ENCODE data around the gene CIZ1.

The CIZ1 gene

DNA sequence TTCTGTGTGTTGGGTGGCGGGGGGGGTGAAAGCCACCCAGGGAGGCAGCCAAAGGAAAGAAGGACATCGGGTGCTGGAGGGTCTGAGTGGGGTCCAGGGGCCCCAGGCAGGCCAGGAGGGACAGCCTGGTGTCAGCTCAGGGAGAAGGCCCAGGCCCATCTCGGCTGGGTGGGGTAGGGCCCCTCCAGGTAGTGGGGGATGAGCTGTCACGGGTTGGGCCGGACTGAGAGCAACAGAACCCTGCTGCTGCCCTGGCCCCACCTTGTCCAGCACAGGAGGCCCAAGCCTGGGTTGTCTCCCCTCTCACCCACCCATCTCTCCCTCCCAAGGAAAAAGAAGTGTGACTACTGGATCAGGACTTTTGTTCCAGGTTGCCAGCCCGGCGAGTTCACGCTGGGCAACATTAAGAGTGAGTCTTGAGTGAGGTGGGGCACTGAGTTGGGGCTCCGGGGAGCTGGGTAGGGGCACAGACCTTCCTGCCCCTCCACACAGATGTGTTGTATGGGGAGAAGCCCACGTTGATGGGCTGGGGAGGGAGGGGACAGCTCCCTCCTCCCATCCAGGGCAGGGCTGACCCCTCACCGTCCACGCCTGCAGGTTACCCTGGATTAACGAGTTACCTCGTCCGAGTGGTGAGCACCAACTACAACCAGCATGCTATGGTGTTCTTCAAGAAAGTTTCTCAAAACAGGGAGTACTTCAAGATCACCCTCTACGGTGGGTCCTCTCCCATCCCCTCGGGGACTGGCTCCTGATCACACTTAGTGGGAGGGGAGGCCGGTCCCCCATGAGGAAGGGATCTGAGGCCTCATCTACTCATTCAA is 39.9 kb downstream of the CIZ1 start:
- DNase-seq = no peak
- Histone ChIP-seq H3K23ac (ENCODE audit: low read length in 2 of 2) (no peak overlapping the region), H3K27ac (ENCODE audit: low read length, poor library complexity, severe bottlenecking) (no peak overlapping the region), H3K18ac (ENCODE audit: low read depth in 1 of 2, low read length in 2 of 2) (no peak overlapping the region), H3K4me1 (ENCODE audit: control insufficient read depth, insufficient read depth, low read depth, low read length) (peaks cover 6% of the 10 kb centered on the region), H3K4me2 (ENCODE audit: low read length, poor library complexity, severe bottlenecking) (no peak overlapping the region), H2BK12ac (ENCODE audit: low read length in 2 of 2) (no peak overlapping the region), H3K9me3 (ENCODE audit: control insufficient read depth, low read length) (no peaks in the 10 kb centered on the region), H2BK120ac (ENCODE audit: low read depth, low read length) (no peak overlapping the region), H2BK15ac (ENCODE audit: low read depth, poor library complexity, severe bottlenecking) (no peak overlapping the region), H4K8ac (ENCODE audit: low read length) (no peak overlapping the region), H3K27me3 (ENCODE audit: control insufficient read depth in 1 of 2, insufficient read depth in 1 of 2, low read length in 2 of 2) (peaks cover 0 to 18% of the 10 kb centered on the region in 2 experiments), H3K9ac (ENCODE audit: low read length) (no peak overlapping the region), H3K14ac (ENCODE audit: low read length in 2 of 2) (no peak overlapping the region), H3K79me1 (replicated peaks; ENCODE audit: low read length, poor library complexity, severe bottlenecking) (no peaks in the 10 kb centered on the region), H2AFZ (ENCODE audit: low read depth, low read length) (no peak overlapping the region), H2AK5ac (ENCODE audit: low read length, severe bottlenecking) (no peak overlapping the region), H3K36me3 (ENCODE audit: control insufficient read depth in 1 of 2, insufficient read depth in 2 of 2, low read depth in 1 of 2, low read length in 2 of 2) (no peaks in the 10 kb centered on the region), H2BK5ac (ENCODE audit: low read depth, low read length, poor library complexity, severe bottlenecking) (no peak overlapping the region), H4K91ac (ENCODE audit: low read length) (no peak overlapping the region), H3K4me3 (ENCODE audit: insufficient read depth in 1 of 2, low read depth in 1 of 2, low read length in 2 of 2) (no peak overlapping the region), H3K4ac (ENCODE audit: low read depth in 1 of 2, low read length in 2 of 2) (no peak overlapping the region)
- 88% methylated on average over 15 of the region's 18 CpGs for WGBS

DNA sequence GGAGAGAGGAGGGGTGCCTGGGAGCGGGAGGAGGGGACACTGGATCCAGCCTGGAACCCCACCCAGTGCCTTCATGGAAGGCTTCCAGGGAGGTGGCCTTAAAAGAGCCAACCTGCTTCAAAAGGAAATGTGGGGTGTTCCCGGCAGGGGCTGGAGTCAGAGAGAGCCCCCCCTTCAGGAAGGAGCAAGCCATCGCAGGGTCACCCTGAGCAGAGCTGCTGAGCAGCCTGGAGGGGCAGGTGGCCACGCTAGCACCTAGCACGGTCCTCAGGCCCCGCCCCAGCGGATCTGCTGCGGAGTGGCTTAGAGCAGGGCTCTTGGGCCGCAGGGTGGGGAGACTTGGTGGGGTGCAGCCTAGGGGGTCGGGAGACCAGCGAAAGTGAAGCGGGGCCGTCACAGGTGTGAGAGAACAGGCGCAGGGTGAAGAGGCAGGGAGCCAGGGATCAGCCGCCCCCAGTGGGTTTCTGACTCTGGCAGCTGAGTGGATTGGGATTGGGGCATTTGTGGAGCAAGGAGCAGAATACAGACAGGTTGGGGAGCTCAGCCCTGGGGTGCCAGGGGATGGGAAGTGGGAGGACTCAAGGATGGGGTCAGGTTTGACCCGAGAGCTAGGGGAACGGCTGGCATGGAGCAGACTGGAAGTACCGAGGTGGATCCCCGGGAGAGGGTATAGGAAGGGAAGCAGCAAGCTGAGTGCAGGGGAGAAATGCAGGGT is 40.6 kb downstream of the CIZ1 start:
- H2BK120ac ChIP-seq (ENCODE audit: low read depth, low read length) = no peak overlapping the region
- no peaks in the 10 kb centered on the region for H3K79me1 ChIP-seq (replicated peaks; ENCODE audit: low read length, poor library complexity, severe bottlenecking)
- peaks cover 8% of the 10 kb centered on the region for H3K4me1 ChIP-seq (ENCODE audit: control insufficient read depth, insufficient read depth, low read depth, low read length)
- WGBS = 61% methylated on average over 19 of the region's 19 CpGs
- H3K23ac ChIP-seq (ENCODE audit: low read length in 2 of 2) = no peak overlapping the region
- H3K27me3 ChIP-seq (ENCODE audit: control insufficient read depth in 1 of 2, insufficient read depth in 1 of 2, low read length in 2 of 2) = peaks cover 0 to 22% of the 10 kb centered on the region in 2 experiments
- no peak overlapping the region for H3K4ac ChIP-seq (ENCODE audit: low read depth in 1 of 2, low read length in 2 of 2)
- H4K8ac ChIP-seq (ENCODE audit: low read length) = no peak overlapping the region
- no peak overlapping the region for H3K4me2 ChIP-seq (ENCODE audit: low read length, poor library complexity, severe bottlenecking)
- H3K9ac ChIP-seq (ENCODE audit: low read length) = no peak overlapping the region
- H3K18ac ChIP-seq (ENCODE audit: low read depth in 1 of 2, low read length in 2 of 2) = no peak overlapping the region
- H3K14ac ChIP-seq (ENCODE audit: low read length in 2 of 2) = no peak overlapping the region
- H2AFZ ChIP-seq (ENCODE audit: low read depth, low read length) = no peak overlapping the region
- no peak overlapping the region for H3K27ac ChIP-seq (ENCODE audit: low read length, poor library complexity, severe bottlenecking)
- H3K36me3 ChIP-seq (ENCODE audit: control insufficient read depth in 1 of 2, insufficient read depth in 2 of 2, low read depth in 1 of 2, low read length in 2 of 2) = no peaks in the 10 kb centered on the region
- H4K91ac ChIP-seq (ENCODE audit: low read length) = no peak overlapping the region
- DNase-seq = no peak
- no peak overlapping the region for H2BK5ac ChIP-seq (ENCODE audit: low read depth, low read length, poor library complexity, severe bottlenecking)
- no peak overlapping the region for H2BK15ac ChIP-seq (ENCODE audit: low read depth, poor library complexity, severe bottlenecking)
- H3K9me3 ChIP-seq (ENCODE audit: control insufficient read depth, low read length) = no peaks in the 10 kb centered on the region
- no peak overlapping the region for H2BK12ac ChIP-seq (ENCODE audit: low read length in 2 of 2)
- no peak overlapping the region for H2AK5ac ChIP-seq (ENCODE audit: low read length, severe bottlenecking)
- H3K4me3 ChIP-seq (ENCODE audit: insufficient read depth in 1 of 2, low read depth in 1 of 2, low read length in 2 of 2) = no peak overlapping the region

DNA sequence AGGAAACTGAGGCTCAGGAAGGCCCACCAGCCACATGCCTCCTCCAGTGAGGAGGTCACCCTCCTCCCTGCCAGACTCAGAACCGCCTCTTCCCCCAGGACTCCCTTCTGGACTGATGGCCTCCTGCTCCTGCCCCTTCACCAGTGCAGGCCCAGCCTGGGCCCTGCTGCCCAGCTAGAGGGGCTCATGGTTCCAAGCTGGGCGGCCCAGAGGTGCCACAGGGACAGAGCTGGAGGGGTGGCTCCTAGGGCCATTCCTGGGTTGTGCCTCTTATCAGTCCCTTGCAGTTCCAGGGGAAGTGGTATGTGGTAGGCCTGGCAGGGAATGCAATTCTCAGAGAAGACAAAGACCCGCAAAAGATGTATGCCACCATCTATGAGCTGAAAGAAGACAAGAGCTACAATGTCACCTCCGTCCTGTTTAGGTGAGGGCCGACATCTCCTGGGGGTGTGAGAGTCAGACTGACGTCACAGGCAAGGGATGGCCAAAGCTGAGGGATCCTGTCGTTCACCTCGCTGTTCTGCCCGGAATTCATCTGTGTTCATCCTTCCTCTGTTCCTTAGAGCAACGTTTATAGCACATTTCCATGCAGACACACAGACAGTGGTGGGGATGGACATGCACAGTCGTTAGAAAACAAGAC is 41.3 kb downstream of the CIZ1 start:
- no peak overlapping the region for H3K4me2 ChIP-seq (ENCODE audit: low read length, poor library complexity, severe bottlenecking)
- no peak overlapping the region for H3K9ac ChIP-seq (ENCODE audit: low read length)
- 84% methylated on average over 10 of the region's 11 CpGs for WGBS
- no peak overlapping the region for H3K23ac ChIP-seq (ENCODE audit: low read length in 2 of 2)
- no peaks in the 10 kb centered on the region for H3K36me3 ChIP-seq (ENCODE audit: control insufficient read depth in 1 of 2, insufficient read depth in 2 of 2, low read depth in 1 of 2, low read length in 2 of 2)
- peaks cover 0 to 22% of the 10 kb centered on the region in 2 experiments for H3K27me3 ChIP-seq (ENCODE audit: control insufficient read depth in 1 of 2, insufficient read depth in 1 of 2, low read length in 2 of 2)
- H3K4ac ChIP-seq (ENCODE audit: low read depth in 1 of 2, low read length in 2 of 2) = no peak overlapping the region
- H3K4me3 ChIP-seq (ENCODE audit: insufficient read depth in 1 of 2, low read depth in 1 of 2, low read length in 2 of 2) = no peak overlapping the region
- no peak overlapping the region for H2BK5ac ChIP-seq (ENCODE audit: low read depth, low read length, poor library complexity, severe bottlenecking)
- no peak overlapping the region for H2BK12ac ChIP-seq (ENCODE audit: low read length in 2 of 2)
- H3K79me1 ChIP-seq (replicated peaks; ENCODE audit: low read length, poor library complexity, severe bottlenecking) = no peaks in the 10 kb centered on the region
- H3K14ac ChIP-seq (ENCODE audit: low read length in 2 of 2) = no peak overlapping the region
- H2AFZ ChIP-seq (ENCODE audit: low read depth, low read length) = no peak overlapping the region
- H3K18ac ChIP-seq (ENCODE audit: low read depth in 1 of 2, low read length in 2 of 2) = no peak overlapping the region
- H3K4me1 ChIP-seq (ENCODE audit: control insufficient read depth, insufficient read depth, low read depth, low read length) = peaks cover 8% of the 10 kb centered on the region
- no peak overlapping the region for H4K91ac ChIP-seq (ENCODE audit: low read length)
- no peak overlapping the region for H2BK15ac ChIP-seq (ENCODE audit: low read depth, poor library complexity, severe bottlenecking)
- H2BK120ac ChIP-seq (ENCODE audit: low read depth, low read length) = no peak overlapping the region
- no peaks in the 10 kb centered on the region for H3K9me3 ChIP-seq (ENCODE audit: control insufficient read depth, low read length)
- H2AK5ac ChIP-seq (ENCODE audit: low read length, severe bottlenecking) = no peak overlapping the region
- no peak overlapping the region for H4K8ac ChIP-seq (ENCODE audit: low read length)
- no peak overlapping the region for H3K27ac ChIP-seq (ENCODE audit: low read length, poor library complexity, severe bottlenecking)
- no peak for DNase-seq
